ENCODE measurements around the gene EYA2. TPM values are rescaled to one million over a fixed set of nuclear protein-coding genes. Genes with fewer than 3 reads are reported as not detected.

The EYA2 gene
- total RNA-seq, 1 experiment from 2014 or later: 0.74 TPM

GRCh38 chr20:47027456-47027855 lies 132.8 kb downstream of the EYA2 start:
- WGBS (ENCODE audit: extremely low coverage, insufficient read length, low lambda C conversion rate): no CpG with 5 or more reads among the region's 3 CpGs
- Histone ChIP-seq H4K20me1 (ENCODE audit: control insufficient read depth, insufficient read depth, insufficient read length) (no peaks in the 10 kb centered on the region), H3K4me1 (ENCODE audit: insufficient read depth, low read length) (no peaks in the 10 kb centered on the region), H4K8ac (replicated peaks; ENCODE audit: insufficient read length, low read depth, low read length) (no peak overlapping the region), H2AFZ (ENCODE audit: low read length) (no peak overlapping the region), H3K23ac (ENCODE audit: insufficient read length, low read depth, low read length) (no peak overlapping the region), H4K5ac (ENCODE audit: insufficient read length, low read depth, low read length) (no peak overlapping the region), H2BK15ac (ENCODE audit: low read depth, low read length) (no peak overlapping the region), H2BK12ac (ENCODE audit: insufficient read length, low read depth, low read length) (no peak overlapping the region), H3K27me3 (ENCODE audit: insufficient read depth, low read length) (no peaks in the 10 kb centered on the region), H3K4ac (ENCODE audit: low read depth, low read length) (no peak overlapping the region), H3T11ph (ENCODE audit: low read length) (no peak overlapping the region), H3K23me2 (ENCODE audit: insufficient read length, low read depth, low read length, poor library complexity, severe bottlenecking) (no peaks in the 10 kb centered on the region), H3K56ac (ENCODE audit: insufficient read length, low read depth, low read length) (no peak overlapping the region), H2AK5ac (ENCODE audit: insufficient read length, low read length) (no peak overlapping the region), H2BK20ac (ENCODE audit: low read depth, low read length, poor library complexity, severe bottlenecking) (no peak overlapping the region), H3K9ac (ENCODE audit: extremely low read depth, insufficient read length, low read length) (no peak overlapping the region), H3K27ac (ENCODE audit: insufficient read length, low read depth, low read length) (no peak overlapping the region), H2BK120ac (ENCODE audit: low read depth, low read length, poor library complexity, severe bottlenecking) (no peak overlapping the region), H3K4me2 (ENCODE audit: insufficient read depth, insufficient read length, low read length) (no peak overlapping the region), H3K79me1 (ENCODE audit: insufficient read depth, low read depth, low read length, poor library complexity, severe bottlenecking) (no peaks in the 10 kb centered on the region), H3K14ac (ENCODE audit: insufficient read depth, low read length) (no peak overlapping the region), H3K18ac (ENCODE audit: insufficient read length, low read depth, low read length) (no peak overlapping the region), H3K9me3 (ENCODE audit: control insufficient read depth, low read depth, low read length) (no peaks in the 10 kb centered on the region), H3K79me2 (ENCODE audit: insufficient read depth, low read length) (no peaks in the 10 kb centered on the region), H2BK5ac (ENCODE audit: insufficient read length, low read length) (no peak overlapping the region), H4K91ac (ENCODE audit: insufficient read length, low read depth, low read length) (no peak overlapping the region)
- no peak for TF ChIP-seq CTCF (conservative IDR thresholded peaks at IDR 0.05)
- no peaks in the 10 kb centered on the region for H3K36me3 Mint-ChIP-seq (ENCODE audit: insufficient read depth in 1 of 3, low read depth in 3 of 3)
- no peak overlapping the region for H3K4me3 Mint-ChIP-seq
- H3K27me3 Mint-ChIP-seq (ENCODE audit: low read depth): peaks cover 5% of the 10 kb centered on the region
- DNase-seq: no peak
- H3K27ac Mint-ChIP-seq: no peak overlapping the region
- peaks cover 2 to 5% of the 10 kb centered on the region in 2 experiments; a peak in 2 of 5 replicates for H3K9me3 Mint-ChIP-seq
- peaks cover 0 to 10% of the 10 kb centered on the region in 2 experiments; a peak in 1 of 4 replicates for H3K4me1 Mint-ChIP-seq
